A204.1 (cell line): ENCODE results near the gene SELE.
A peak's percentile ranks its signal among the peaks of the same experiment; 100 is the strongest.
"Not testable (repeated sequence)": the region's sequence is repeated elsewhere in the genome, so short reads cannot be mapped to it uniquely, and the experiment has no call there.

ENCODE experiments used
- FAIRE-seq: peaks from 2 replicates; lab custom pipeline; 2012; peaks lifted over from hg19 to GRCh38; lab: Jason Lieb, UNC

SELE gene

GRCh38 chr1:169722779-169723178 is 11.1 kb downstream of the SELE start:
- FAIRE-seq: no peak

- FAIRE-seq: not testable (repeated sequence)
Observed at GRCh38 chr1:169715100-169715499, 18.8 kb downstream of the SELE start.

- FAIRE-seq: not testable (repeated sequence)
Observed at GRCh38 chr1:169713090-169713489, 20.8 kb downstream of the SELE start.

GRCh38 chr1:169712309-169712631 is 21.6 kb downstream of the SELE start:
- FAIRE-seq: no peak

- peak; percentile 94 for FAIRE-seq
Observed at GRCh38 chr1:169711469-169712308, 22.2 kb downstream of the SELE start, which contains the start of gene SELL. Gene SELL (minus strand): TSS chr1:169711620. CDS start chr1:169711498, 122 bp downstream.

- FAIRE-seq: no peak
Observed at GRCh38 chr1:169708647-169709046, 25.2 kb downstream of the SELE start.

GRCh38 chr1:169707912-169708604 is 25.8 kb downstream of the SELE start:
- FAIRE-seq: no peak

- no peak for FAIRE-seq
Observed at GRCh38 chr1:169704797-169705196, 29.1 kb downstream of the SELE start.

GRCh38 chr1:169701261-169702005 is 32.4 kb downstream of the SELE start:
- FAIRE-seq: no peak

- no peak for FAIRE-seq
Observed at GRCh38 chr1:169699707-169700106, 34.2 kb downstream of the SELE start.

GRCh38 chr1:169698976-169699375 is 34.9 kb downstream of the SELE start:
- FAIRE-seq: no peak

- no peak for FAIRE-seq
Observed at GRCh38 chr1:169697755-169698154, 36.1 kb downstream of the SELE start.

GRCh38 chr1:169696273-169697100 is 37.4 kb downstream of the SELE start:
- FAIRE-seq: no peak

GRCh38 chr1:169694304-169695075 is 39.4 kb downstream of the SELE start:
- no peak for FAIRE-seq

- FAIRE-seq: no peak
Observed at GRCh38 chr1:169692756-169693460, 41.0 kb downstream of the SELE start.

- FAIRE-seq: no peak
Observed at GRCh38 chr1:169690489-169690888, 43.4 kb downstream of the SELE start.

GRCh38 chr1:169689395-169689794 is 44.5 kb downstream of the SELE start:
- FAIRE-seq: no peak

- FAIRE-seq: not testable (repeated sequence)
Observed at GRCh38 chr1:169688377-169688776, 45.5 kb downstream of the SELE start.

- FAIRE-seq: no peak
Observed at GRCh38 chr1:169683661-169684060, 50.2 kb downstream of the SELE start.

GRCh38 chr1:169683168-169683567 is 50.7 kb downstream of the SELE start:
- FAIRE-seq: not testable (repeated sequence)

- no peak for FAIRE-seq
Observed at GRCh38 chr1:169682071-169682470, 51.8 kb downstream of the SELE start.
